Stimulated activated CD4-positive, alpha-beta T cell treated with anti-CD3 and anti-CD28 coated beads, TNF-alpha, amount 100 ng/mL, for 1 hour (primary cell): Measurements from ENCODE around the gene ADAT3.
A peak's percentile ranks its signal among the peaks of the same experiment; 100 is the strongest.

ENCODE experiments used
- DNase-seq, 3 donors: peaks; one replicate each; pipeline ENCODE4 v3.0.0-alpha.2; 2020; ENCODE audit warnings: low read depth in 3 of 3, low spot score in 1 of 3

Gene ADAT3

GRCh38 chr19:1905110-1905862, at the start of gene ADAT3, which contains the start of gene SCAMP4:
Gene ADAT3, plus strand, starts transcription at chr19:1905399. Its CDS starts 6,649 bp downstream, at chr19:1912048.
Gene SCAMP4, plus strand, starts transcription at chr19:1905399. Its CDS starts 9,621 bp downstream, at chr19:1915020.
- peak; percentile 95 to 97 (median 95) for DNase-seq

- DNase-seq = no peak
These were observed 49.4 kb upstream of the ADAT3 start for GRCh38 chr19:1855828-1856255.

GRCh38 chr19:1856345-1856697, 48.9 kb upstream of the ADAT3 start:
- DNase-seq = no peak

- DNase-seq = no peak
These were observed 48.2 kb upstream of the ADAT3 start for GRCh38 chr19:1856698-1857603.

- no peak for DNase-seq
These were observed 47.4 kb upstream of the ADAT3 start for GRCh38 chr19:1857648-1858326.

- no peak for DNase-seq
These were observed 46.7 kb upstream of the ADAT3 start for GRCh38 chr19:1858412-1859081.

GRCh38 chr19:1859331-1859781, 45.8 kb upstream of the ADAT3 start:
- no peak for DNase-seq

GRCh38 chr19:1860042-1860775, 45.0 kb upstream of the ADAT3 start:
- no peak for DNase-seq

GRCh38 chr19:1860821-1861598, 44.2 kb upstream of the ADAT3 start:
- no peak for DNase-seq

- no peak for DNase-seq
These were observed 43.6 kb upstream of the ADAT3 start for GRCh38 chr19:1861599-1862031.

- DNase-seq = no peak
These were observed 43.2 kb upstream of the ADAT3 start for GRCh38 chr19:1862068-1862423.

- DNase-seq = peak in 1 of 3 donors; percentile 61
These were observed 42.5 kb upstream of the ADAT3 start for GRCh38 chr19:1862424-1863327.

- no peak for DNase-seq
These were observed 41.9 kb upstream of the ADAT3 start, which contains the start of gene KLF16 for GRCh38 chr19:1863328-1863637. Gene KLF16, minus strand, starts transcription at chr19:1863579. Its CDS starts 82 bp downstream, at chr19:1863497.

- DNase-seq = peak; percentile 78 to 92 (median 90)
These were observed 41.3 kb upstream of the ADAT3 start for GRCh38 chr19:1863638-1864479.

GRCh38 chr19:1864480-1865171, 40.6 kb upstream of the ADAT3 start:
- DNase-seq = peak in 1 of 3 donors; percentile 48

GRCh38 chr19:1865172-1866010, 39.8 kb upstream of the ADAT3 start:
- DNase-seq = no peak
